GM19438 (cell line): ENCODE data around the gene TAAR6.
"Not testable (repeated sequence)": the region's sequence is repeated elsewhere in the genome, so short reads cannot be mapped to it uniquely, and the experiment has no call there.

ENCODE experiments used
- ATAC-seq: cut with Tn5 transposase; IDR thresholded peaks from one replicate; pipeline ENCODE4 v1.9.1; 2021; ENCODE audit warnings: low read depth; ENCODE audit not compliant: unreplicated experiment

TAAR6 gene

GRCh38 chr6:132589454-132589853 is 19.3 kb downstream of the TAAR6 start, which contains the start of gene TAAR5:
Gene TAAR5 (minus strand): TSS chr6:132589741. CDS start chr6:132589686, 55 bp downstream.
- ATAC-seq, result no peak

- ATAC-seq, result no peak
Measured at GRCh38 chr6:132590362-132590761, 20.2 kb downstream of the TAAR6 start.

- no peak for ATAC-seq
Measured at GRCh38 chr6:132592855-132593254, 22.7 kb downstream of the TAAR6 start.

GRCh38 chr6:132596201-132596600 is 26.1 kb downstream of the TAAR6 start:
- no peak for ATAC-seq

- ATAC-seq, result peak; percentile 88
Measured at GRCh38 chr6:132598473-132598872, 28.4 kb downstream of the TAAR6 start.

GRCh38 chr6:132600900-132601299 is 30.8 kb downstream of the TAAR6 start:
- not testable (repeated sequence) for ATAC-seq

GRCh38 chr6:132604635-132605152 is 34.6 kb downstream of the TAAR6 start:
- no peak for ATAC-seq

- ATAC-seq, result peak; percentile 75
Measured at GRCh38 chr6:132607544-132608233, 37.6 kb downstream of the TAAR6 start.

GRCh38 chr6:132611616-132612015 is 41.5 kb downstream of the TAAR6 start:
- ATAC-seq, result no peak

- ATAC-seq, result no peak
Measured at GRCh38 chr6:132612449-132613108, 42.5 kb downstream of the TAAR6 start.

GRCh38 chr6:132614554-132614953 is 44.4 kb downstream of the TAAR6 start:
- no peak for ATAC-seq

GRCh38 chr6:132616677-132617076 is 46.6 kb downstream of the TAAR6 start:
- no peak for ATAC-seq
